ENCODE data around the gene SIPA1L2.
A peak's percentile ranks its signal among the peaks of the same experiment; 100 is the strongest.
"Not testable (repeated sequence)": the region's sequence is repeated elsewhere in the genome, so short reads cannot be mapped to it uniquely, and the experiment has no call there.

The SIPA1L2 gene

GRCh38 chr1:232611834-232612233 lies 18.1 kb downstream of the SIPA1L2 start:
- no peak for DNase-seq
- in situ Hi-C loops (cut with HindIII; ENCODE audit: low pct_ligation_motif_present, low sequenced_read_pairs), result no loop called here
- no peak overlapping the region for H3K27ac ChIP-seq
- peaks cover 2% of the 10 kb centered on the region for H3K27me3 ChIP-seq (replicated peaks)
- no peak overlapping the region for H3K4me3 ChIP-seq (ENCODE audit: low read depth, low read length)
- TF ChIP-seq CTCF (IDR thresholded peaks at IDR 0.05; ENCODE audit: low read depth, low read length, missing control alignments), result no peak
- H3K36me3 ChIP-seq (replicated peaks), result no peaks in the 10 kb centered on the region

GRCh38 chr1:232610902-232611745 lies 18.8 kb downstream of the SIPA1L2 start:
- H3K4me3 ChIP-seq (ENCODE audit: low read depth, low read length); H3K27ac ChIP-seq; DNase-seq; H3K27me3 ChIP-seq (replicated peaks); H3K36me3 ChIP-seq (replicated peaks); in situ Hi-C loops (cut with HindIII; ENCODE audit: low pct_ligation_motif_present, low sequenced_read_pairs): not testable (repeated sequence)

- DNase-seq, result no peak
- H3K36me3 ChIP-seq (replicated peaks), result no peaks in the 10 kb centered on the region
- no peak for TF ChIP-seq CTCF (IDR thresholded peaks at IDR 0.05; ENCODE audit: low read depth, low read length, missing control alignments)
- no peak overlapping the region for H3K4me3 ChIP-seq (ENCODE audit: low read depth, low read length)
- in situ Hi-C loops (cut with HindIII; ENCODE audit: low pct_ligation_motif_present, low sequenced_read_pairs), result no loop called here
- peaks cover 2% of the 10 kb centered on the region for H3K27me3 ChIP-seq (replicated peaks)
- no peak overlapping the region for H3K27ac ChIP-seq
Measured at GRCh38 chr1:232610192-232610901, 19.6 kb downstream of the SIPA1L2 start.

GRCh38 chr1:232608427-232608826 lies 21.5 kb downstream of the SIPA1L2 start:
- no peak for DNase-seq
- H3K27me3 ChIP-seq (replicated peaks), result peaks cover 2% of the 10 kb centered on the region
- H3K36me3 ChIP-seq (replicated peaks), result no peaks in the 10 kb centered on the region
- in situ Hi-C loops (cut with HindIII; ENCODE audit: low pct_ligation_motif_present, low sequenced_read_pairs), result no loop called here
- no peak overlapping the region for H3K27ac ChIP-seq
- TF ChIP-seq CTCF (IDR thresholded peaks at IDR 0.05; ENCODE audit: low read depth, low read length, missing control alignments), result no peak
- H3K4me3 ChIP-seq (ENCODE audit: low read depth, low read length), result no peak overlapping the region

GRCh38 chr1:232602622-232603021 lies 27.3 kb downstream of the SIPA1L2 start:
- Histone ChIP-seq H3K4me3 (ENCODE audit: low read depth, low read length) (no peak overlapping the region), H3K27me3 (replicated peaks) (no peaks in the 10 kb centered on the region), H3K27ac (no peak overlapping the region), H3K36me3 (replicated peaks) (no peaks in the 10 kb centered on the region)
- no peak for DNase-seq
- in situ Hi-C loops (cut with HindIII; ENCODE audit: low pct_ligation_motif_present, low sequenced_read_pairs), result no loop called here
- peak; percentile 43 for TF ChIP-seq CTCF (IDR thresholded peaks at IDR 0.05; ENCODE audit: low read depth, low read length, missing control alignments)

GRCh38 chr1:232600424-232601258 lies 29.3 kb downstream of the SIPA1L2 start:
- no peak for DNase-seq
- no peak for TF ChIP-seq CTCF (IDR thresholded peaks at IDR 0.05; ENCODE audit: low read depth, low read length, missing control alignments)
- Histone ChIP-seq H3K36me3 (replicated peaks) (no peaks in the 10 kb centered on the region), H3K4me3 (ENCODE audit: low read depth, low read length) (no peak overlapping the region), H3K27me3 (replicated peaks) (no peaks in the 10 kb centered on the region), H3K27ac (no peak overlapping the region)
- in situ Hi-C loops (cut with HindIII; ENCODE audit: low pct_ligation_motif_present, low sequenced_read_pairs), result no loop called here
